Panc1 (cell line): ENCODE data around the gene ARHGAP23. TPM values are rescaled to one million over a fixed set of nuclear protein-coding genes. Genes with fewer than 3 reads are reported as not detected.
A peak's percentile ranks its signal among the peaks of the same experiment; 100 is the strongest.

Source experiments
- ATAC-seq: fragments of 200-7000 bp; cut with Tn5 transposase; 2 replicates; pipeline ENCODE4 v1.9.1; 2020; ENCODE audit warnings: mild to moderate bottlenecking, moderate library complexity
- BruUV-seq: library from RNA; stranded (reverse); fragments of 400-500 nt; replicated peaks from 2 replicates; lab custom pipeline; 2021; lab: Mats Ljungman, UMichigan
- CTCF ChIA-PET: fragments of 300-600 bp; sonication (Branson Sonifier 250); formaldehyde crosslinking; loops from one replicate; lab custom pipeline; 2022; ENCODE audit warnings: antibody characterized with exemption; lab: Charles Lee
- POLR2A ChIA-PET: fragments of 300-600 bp; sonication (Branson Sonifier 250); formaldehyde crosslinking; loops from one replicate; lab custom pipeline; 2022; ENCODE audit warnings: antibody characterized with exemption; lab: Charles Lee
- DNase-seq: peaks from one replicate; pipeline ENCODE4 v3.0.0-alpha.2; 2010; ENCODE audit warnings: low read depth, low spot score
- H3K27ac ChIP-seq: 2 replicates; pipeline ENCODE4 v1.5.1; 2011; ENCODE audit warnings: mild to moderate bottlenecking, low read length, inconsistent platforms
- H3K27me3 ChIP-seq: fragments of 200-500 bp; sonication (Bioruptor generic); 2 replicates; pipeline ENCODE4 v1.6.0; 2014; ENCODE audit warnings: low read length, inconsistent platforms; ENCODE audit not compliant: control insufficient read depth, insufficient read depth
- H3K36me3 ChIP-seq: fragments of 200-500 bp; sonication (Bioruptor generic); 2 replicates; pipeline ENCODE4 v1.5.1; 2014; ENCODE audit warnings: inconsistent platforms, mild to moderate bottlenecking, low read length, moderate library complexity; ENCODE audit not compliant: control insufficient read depth, insufficient read depth
- H3K4me1 ChIP-seq: 2 replicates; pipeline ENCODE4 v1.5.1; 2011; ENCODE audit warnings: inconsistent platforms, mild to moderate bottlenecking, low read length, moderate library complexity; ENCODE audit not compliant: control insufficient read depth, insufficient read depth
- H3K4me3 ChIP-seq, 2 experiments: 2 replicates each; pipeline ENCODE4 v1.5.1; 2011 to 2012; ENCODE audit warnings: low read depth in 2 of 2, low read length in 2 of 2, mild to moderate bottlenecking in 2 of 2, inconsistent platforms in 1 of 2, moderate library complexity in 1 of 2
- H3K9me3 ChIP-seq: fragments of 200-500 bp; sonication (Bioruptor generic); 2 replicates; pipeline ENCODE4 v1.5.1; 2014; ENCODE audit warnings: low read depth, mild to moderate bottlenecking, inconsistent platforms, low read length, moderate library complexity; ENCODE audit not compliant: control insufficient read depth, insufficient read depth
- CTCF ChIP-seq: fragments of 450-650 bp; IDR thresholded peaks from 2 replicates; pipeline ENCODE4 v1.5.1; 2017; ENCODE audit warnings: mild to moderate bottlenecking
- POLR2AphosphoS5 ChIP-seq: IDR thresholded peaks from 2 replicates; pipeline ENCODE4 v1.6.1; 2012; ENCODE audit warnings: mild to moderate bottlenecking, low read depth, low read length, moderate library complexity
- REST ChIP-seq, 2 experiments: IDR thresholded peaks; 2 replicates each; pipeline ENCODE4 v1.6.1; 2011 to 2012; ENCODE audit warnings: low read depth in 2 of 2, control low read depth in 1 of 2, low read length in 1 of 2, mild to moderate bottlenecking in 1 of 2, moderate library complexity in 1 of 2; ENCODE audit not compliant: insufficient read depth in 1 of 2
- SIN3A ChIP-seq: IDR thresholded peaks from 2 replicates; pipeline ENCODE4 v1.6.1; 2012; ENCODE audit warnings: low read depth, mild to moderate bottlenecking, low read length, moderate library complexity, borderline replicate concordance; ENCODE audit not compliant: insufficient read depth
- TCF7L2 ChIP-seq: IDR thresholded peaks from 2 replicates; pipeline ENCODE4 v1.6.1; 2011; ENCODE audit warnings: mild to moderate bottlenecking, low read depth, low read length, inconsistent platforms
- in situ Hi-C: cut with HindIII; loops from 2 replicates; pipeline ENCODE4 v1.10.0; 2016; ENCODE audit warnings: low sequenced_read_pairs, low pct_unique_long_range_greater_than_20kb
- intact Hi-C: fragments of 100-400 bp; cut with micrococcal nuclease; formaldehyde crosslinking; loops from one replicate; pipeline ENCODE4 v1.10.0; 2022; ENCODE audit not compliant: unreplicated experiment
- total RNA-seq: library from RNA; stranded (reverse); gene quantifications from one replicate; pipeline ENCODE4 v1.2.1, GENCODE V29; 2021; ENCODE audit not compliant: unreplicated experiment

Gene ARHGAP23
- total RNA-seq, 1 experiment from 2014 or later, result 33.0 TPM

- Histone ChIP-seq H3K27me3 (no peaks in the 10 kb centered on the region), H3K9me3 (no peaks in the 10 kb centered on the region), H3K4me1 (peaks cover 4% of the 10 kb centered on the region; the same call in 1 of the 2 replicates), H3K4me3 (peak overlapping the region; percentile 26 to 43), H3K36me3 (no peaks in the 10 kb centered on the region), H3K27ac (peak overlapping the region; percentile 83; the same call in 1 of the 2 replicates)
- CTCF ChIA-PET, result interaction anchor here (0.6 to 2.8 kb wide), 4 partner anchors 66 to 94 kb away, joined by 3 to 30 read pairs (median 7); no protein-coding TSS in a partner anchor
- intact Hi-C loops (loop anchor here (2.0 kb wide), 1 partner anchor 65 kb away; the partner anchor contains the start of gene SOCS7), in situ Hi-C loops (no loop called here)
- BruUV-seq, result no TSS peak
- POLR2A ChIA-PET, result interaction anchor here (1.0 kb wide), 1 partner anchor 66 kb away, joined by 3 read pairs; no protein-coding TSS in a partner anchor
- DNase-seq (no peak), ATAC-seq (peak; percentile 62; the same call in 1 of the 2 replicates)
- TF ChIP-seq REST (IDR thresholded peaks at IDR 0.05; ENCODE audit: insufficient read depth in 1 of 2, low read depth in 2 of 2, low read length in 1 of 2) (no peak), SIN3A (no peak), TCF7L2 (no peak), POLR2AphosphoS5 (no peak; the same call in 1 of the 2 replicates), CTCF (no peak)
Observed at GRCh38 chr17:38415250-38416194, 12.7 kb upstream of the ARHGAP23 start.

GRCh38 chr17:38416840-38417209 is 11.4 kb upstream of the ARHGAP23 start:
- Histone ChIP-seq H3K27me3 (no peaks in the 10 kb centered on the region), H3K4me1 (peaks cover 4% of the 10 kb centered on the region), H3K36me3 (no peaks in the 10 kb centered on the region), H3K27ac (peak overlapping the region; percentile 48; the same call in 1 of the 2 replicates), H3K9me3 (no peaks in the 10 kb centered on the region), H3K4me3 (no peak overlapping the region)
- BruUV-seq, result no TSS peak
- POLR2A ChIA-PET, result no interaction called here
- DNase-seq (no peak), ATAC-seq (no peak)
- CTCF ChIA-PET, result no interaction called here
- intact Hi-C loops, result no loop called here
- TF ChIP-seq TCF7L2 (no peak), REST (IDR thresholded peaks at IDR 0.05; ENCODE audit: insufficient read depth in 1 of 2, low read depth in 2 of 2, low read length in 1 of 2) (no peak), CTCF (no peak), SIN3A (no peak), POLR2AphosphoS5 (no peak)
- in situ Hi-C loops, result no loop called here
